Muscle of leg (tissue), 11 donors: ENCODE results near the gene S100A8. TPM values are rescaled to one million over a fixed set of nuclear protein-coding genes. Genes with fewer than 3 reads are reported as not detected.
"Not testable (repeated sequence)": the region's sequence is repeated elsewhere in the genome, so short reads cannot be mapped to it uniquely, and the experiment has no call there.

Experiments
- DNase-seq: peaks from one replicate; pipeline ENCODE4 v3.0.0; 2013
- H3K27ac ChIP-seq: one replicate; pipeline ENCODE4 v1.5.1; 2013; ENCODE audit warnings: mild to moderate bottlenecking, low read length, control low read depth
- H3K27me3 ChIP-seq: one replicate; pipeline ENCODE4 v1.6.1; 2013; ENCODE audit warnings: low read length; ENCODE audit not compliant: control insufficient read depth, insufficient read depth
- H3K36me3 ChIP-seq: one replicate; pipeline ENCODE4 v1.6.1; 2013; ENCODE audit warnings: low read length; ENCODE audit not compliant: control insufficient read depth, insufficient read depth
- H3K4me1 ChIP-seq: one replicate; pipeline ENCODE4 v1.6.1; 2013; ENCODE audit warnings: low read length; ENCODE audit not compliant: control insufficient read depth, insufficient read depth
- H3K4me3 ChIP-seq: one replicate; pipeline ENCODE4 v1.5.1; 2013; ENCODE audit warnings: low read length, control low read depth
- H3K9me3 ChIP-seq: replicated peaks from 2 replicates; pipeline ENCODE4 v1.6.1; 2013; ENCODE audit warnings: low read depth, low read length; ENCODE audit not compliant: control insufficient read depth
- WGBS: methylation state at CpG from one replicate; pipeline ENCODE4 v1.1.5; 2013; ENCODE audit warnings: missing lambda C conversion rate; ENCODE audit not compliant: insufficient coverage; 5-methylcytosine and 5-hydroxymethylcytosine counted together
- polyA plus RNA-seq, 8 donors: library from polyadenylated mRNA; unstranded; fragments of 120-200 nt; gene quantifications; one replicate each; pipeline versions ENCODE4 v1.2.1 to v1.2.3, GENCODE V29; 2013; ENCODE audit warnings: inconsistent platforms in 1 of 8, low replicate concordance in 1 of 8; ENCODE audit not compliant: insufficient read length in 8 of 8, insufficient read depth in 1 of 8
- total RNA-seq: library from RNA; stranded (reverse); fragments of 120-200 nt; gene quantifications from one replicate; pipeline ENCODE4 v1.2.4, GENCODE V29; 2013

S100A8 gene
- total and polyA plus RNA-seq, 9 donors: 6.6 to 31.9 (median 18.6) TPM

DNA sequence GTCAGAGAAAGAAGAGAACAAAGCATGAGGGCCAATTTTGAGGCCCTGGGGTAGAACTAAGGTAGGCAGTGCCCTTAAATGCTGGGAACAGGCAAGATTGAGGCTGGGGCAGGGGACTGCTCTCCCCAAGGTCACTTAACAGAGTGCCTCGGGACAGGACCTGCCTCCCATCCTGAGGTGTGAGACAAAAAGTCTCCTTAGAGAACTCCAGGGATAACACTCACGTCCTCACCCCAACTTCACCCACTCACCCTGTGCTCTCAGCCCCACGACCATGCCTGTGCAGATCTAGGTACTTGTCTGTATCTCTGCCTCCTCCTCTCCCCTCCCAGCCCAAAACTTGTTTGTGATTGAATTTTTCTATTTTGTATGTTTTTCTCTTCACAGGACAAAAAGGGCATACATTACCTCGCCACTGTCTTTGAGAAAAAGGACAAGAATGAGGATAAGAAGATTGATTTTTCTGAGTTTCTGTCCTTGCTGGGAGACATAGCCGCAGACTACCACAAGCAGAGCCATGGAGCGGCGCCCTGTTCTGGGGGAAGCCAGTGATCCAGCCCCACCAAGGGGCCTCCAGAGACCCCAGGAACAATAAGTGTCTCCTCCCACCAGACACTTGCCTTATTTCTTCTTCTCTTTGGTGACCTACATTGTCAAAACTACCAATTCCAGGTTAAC lies 28.0 kb upstream of the S100A8 start:
- not testable (repeated sequence) for H3K4me3 ChIP-seq, H3K4me1 ChIP-seq, H3K9me3 ChIP-seq, H3K36me3 ChIP-seq, H3K27ac ChIP-seq, DNase-seq, H3K27me3 ChIP-seq
- 66% methylated on average over 3 of the region's 7 CpGs for WGBS

DNA sequence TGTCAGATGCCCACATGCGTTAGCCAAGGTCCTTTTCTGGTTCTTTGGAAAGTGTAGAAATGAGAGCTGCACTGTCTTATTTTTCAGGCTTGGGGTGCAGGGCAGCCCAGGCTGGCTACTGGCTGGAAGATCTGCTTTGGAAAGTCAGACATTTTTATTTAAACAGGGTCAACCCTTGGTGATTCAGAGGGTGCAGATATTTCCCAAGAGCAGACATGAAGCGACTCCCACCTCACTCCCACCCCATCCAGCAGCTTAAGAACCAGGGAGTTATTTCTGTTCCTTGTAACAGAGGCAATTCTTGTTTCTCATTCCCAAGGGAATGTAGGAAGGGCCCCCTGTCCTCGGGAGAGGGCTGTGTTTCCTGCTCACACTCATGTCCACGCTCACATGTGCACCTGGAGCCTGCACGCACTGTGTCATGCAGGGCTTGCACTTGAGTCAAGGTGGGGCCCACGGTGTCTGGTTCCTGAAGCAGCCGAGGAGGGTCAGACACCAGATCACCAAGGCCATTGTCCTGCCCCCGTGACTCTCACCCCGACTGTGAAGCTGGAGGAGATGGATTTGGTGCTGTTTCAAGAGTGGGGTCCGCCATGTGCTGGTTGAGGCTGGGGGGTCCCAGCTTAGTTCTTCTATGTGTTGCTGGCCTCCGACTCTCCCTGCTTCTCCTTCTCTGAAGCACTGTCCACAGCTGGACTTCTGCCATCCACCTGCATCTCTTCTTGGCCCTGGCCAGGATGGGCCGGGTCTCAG lies 26.4 kb upstream of the S100A8 start:
- Histone ChIP-seq H3K9me3 (no peaks in the 10 kb centered on the region), H3K4me1 (no peaks in the 10 kb centered on the region), H3K4me3 (no peak overlapping the region), H3K36me3 (no peaks in the 10 kb centered on the region), H3K27me3 (no peaks in the 10 kb centered on the region), H3K27ac (no peak overlapping the region)
- 65% methylated on average over 5 of the region's 12 CpGs for WGBS
- no peak for DNase-seq

GRCh38 chr1:153415850-153416570 lies 25.1 kb upstream of the S100A8 start, which contains the start of gene S100A7A:
S100A7A (plus strand) TSS chr1:153416520; CDS start chr1:153418083, 1,563 bp downstream.
- Histone ChIP-seq H3K4me1 (no peaks in the 10 kb centered on the region), H3K27me3 (no peaks in the 10 kb centered on the region), H3K9me3 (no peaks in the 10 kb centered on the region), H3K4me3 (no peak within 1 kb of the TSS), H3K36me3 (no peaks in the 10 kb centered on the region), H3K27ac (no peak within 1 kb of the TSS)
- DNase-seq: no peak
- 65% methylated on average over 4 of the region's 6 CpGs for WGBS

DNA sequence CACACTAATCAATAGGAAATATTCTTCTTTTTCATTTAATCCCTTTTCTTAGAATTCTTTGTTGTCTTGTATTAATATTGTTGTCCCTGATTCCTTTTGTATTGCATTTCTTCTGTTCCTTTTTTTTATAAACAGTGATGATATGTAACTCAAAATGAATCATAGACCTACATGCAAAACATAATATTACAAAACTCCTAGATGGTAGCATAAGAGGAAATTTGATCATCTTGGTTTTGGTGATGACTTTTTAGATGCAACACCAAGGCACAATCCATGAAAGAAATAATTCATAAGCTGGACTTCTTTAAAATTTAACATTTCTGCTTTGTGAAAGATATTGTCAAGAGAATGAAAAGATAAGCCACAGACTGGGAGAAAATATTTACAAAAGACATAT lies 23.1 kb upstream of the S100A8 start:
- not testable (repeated sequence) for DNase-seq, H3K4me3 ChIP-seq, H3K4me1 ChIP-seq, H3K9me3 ChIP-seq, H3K27me3 ChIP-seq, H3K27ac ChIP-seq, H3K36me3 ChIP-seq

DNA sequence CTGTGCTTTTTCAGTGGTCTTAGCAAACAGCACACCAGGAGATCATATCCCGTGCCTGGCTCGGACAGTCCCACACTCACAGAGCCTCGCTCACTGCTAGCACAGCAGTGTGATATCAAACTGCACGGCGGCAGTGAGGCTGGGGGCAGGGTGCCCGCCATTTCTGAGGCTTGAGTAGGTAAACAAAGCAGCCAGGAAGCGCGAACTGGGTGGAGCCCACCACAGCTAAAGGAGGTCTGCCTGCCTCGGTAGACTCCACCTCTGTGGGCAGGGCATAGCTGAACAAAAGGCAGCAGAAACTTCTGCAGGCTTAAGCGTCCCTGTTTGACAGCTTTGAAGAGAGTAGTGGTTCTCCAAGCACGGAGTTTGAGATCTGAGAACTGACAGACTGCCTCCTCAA lies 16.4 kb upstream of the S100A8 start:
- 77% methylated on average over 10 of the region's 11 CpGs for WGBS
- not testable (repeated sequence) for H3K27ac ChIP-seq, H3K4me3 ChIP-seq, H3K4me1 ChIP-seq, H3K36me3 ChIP-seq, H3K9me3 ChIP-seq, H3K27me3 ChIP-seq, DNase-seq

DNA sequence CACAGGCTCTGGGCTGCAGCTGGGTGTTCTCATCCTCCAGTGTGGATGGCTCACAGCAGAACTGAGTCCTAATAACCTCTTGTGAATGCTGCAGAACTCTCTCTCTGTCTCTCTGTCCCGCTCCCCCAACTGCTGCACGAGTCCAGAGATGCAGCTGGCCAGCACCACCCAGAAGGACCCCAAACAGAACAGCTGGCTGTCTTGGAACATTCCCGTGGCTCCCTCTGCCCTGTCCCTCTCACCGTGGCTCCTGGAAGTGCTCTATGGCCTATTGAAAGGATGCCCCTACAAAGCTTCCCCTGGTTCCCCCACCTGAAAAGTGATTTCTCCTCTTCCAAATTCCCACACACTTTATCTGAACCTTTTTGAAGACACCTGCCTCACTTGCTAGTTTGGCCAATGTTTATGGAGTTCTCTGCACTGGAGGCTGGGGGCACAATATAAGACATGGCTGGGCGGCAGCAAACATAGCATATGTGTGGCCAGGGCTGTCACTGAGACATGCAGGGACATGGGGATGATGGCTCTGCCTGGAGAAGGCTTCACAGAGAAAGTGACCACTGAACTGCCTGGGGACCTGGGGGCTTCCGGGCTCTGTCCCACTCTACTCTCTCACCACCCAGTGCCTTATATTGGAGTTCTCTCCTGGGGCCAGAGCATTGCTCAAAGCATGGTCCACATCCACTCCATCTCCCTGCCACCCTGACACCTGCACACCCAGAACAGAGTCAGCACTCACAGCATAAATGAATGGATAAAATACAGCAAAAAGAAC lies 15.1 kb upstream of the S100A8 start:
- H3K36me3 ChIP-seq, H3K27me3 ChIP-seq, H3K9me3 ChIP-seq, H3K4me3 ChIP-seq, H3K4me1 ChIP-seq, H3K27ac ChIP-seq, DNase-seq: not testable (repeated sequence)
- 79% methylated on average over 3 of the region's 6 CpGs for WGBS

DNA sequence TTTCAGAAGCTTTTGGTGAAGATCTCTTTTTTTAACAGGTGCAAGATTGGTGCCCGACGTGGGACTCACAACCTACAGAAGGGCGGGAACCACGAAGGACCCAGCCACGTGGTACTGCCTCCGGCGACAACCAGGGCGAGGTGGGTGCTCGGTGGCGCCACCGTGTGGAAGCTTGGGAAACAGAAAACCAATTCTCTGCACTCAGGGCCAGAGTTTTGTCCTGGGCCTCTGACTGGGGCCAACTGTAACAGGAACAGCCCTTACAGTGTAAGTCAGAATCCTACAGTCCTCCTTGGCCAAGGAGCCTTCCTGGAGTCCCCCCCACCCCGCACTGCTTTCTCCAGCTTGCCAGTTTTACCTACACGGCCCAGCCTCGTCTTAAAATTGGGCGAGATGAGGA lies 13.9 kb upstream of the S100A8 start:
- no peaks in the 10 kb centered on the region for H3K36me3 ChIP-seq
- H3K9me3 ChIP-seq: no peaks in the 10 kb centered on the region
- H3K27ac ChIP-seq: no peak overlapping the region
- H3K4me1 ChIP-seq: no peaks in the 10 kb centered on the region
- 24% methylated on average over 11 of the region's 15 CpGs for WGBS
- peaks cover 2% of the 10 kb centered on the region for H3K27me3 ChIP-seq
- no peak for DNase-seq
- H3K4me3 ChIP-seq: no peak overlapping the region

DNA sequence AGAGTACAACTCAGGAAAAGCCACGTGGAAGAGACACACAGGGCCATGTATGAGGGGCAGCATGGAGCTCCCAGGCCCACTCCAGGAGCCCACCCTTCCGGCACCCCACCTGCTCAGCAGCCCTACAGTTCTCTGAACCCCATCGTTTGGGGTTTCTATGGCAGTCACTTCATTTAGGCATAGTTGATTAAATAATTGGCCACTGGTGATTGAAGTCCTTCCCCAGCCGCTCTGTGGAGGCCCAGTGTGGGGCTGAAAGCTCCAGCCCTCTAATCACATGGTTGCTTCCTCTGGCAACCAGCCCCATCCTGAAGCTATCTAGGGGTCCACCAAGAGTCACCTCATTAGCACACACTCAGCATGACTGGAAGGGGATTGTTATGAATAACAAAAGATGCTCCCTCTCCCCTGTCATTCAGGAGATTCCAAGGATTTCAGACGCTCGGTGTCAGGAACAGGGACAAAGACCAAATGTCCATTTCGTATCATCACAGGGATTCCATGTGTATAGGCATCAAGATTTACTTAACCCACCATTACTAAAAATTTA lies 13.3 kb upstream of the S100A8 start:
- H3K27ac ChIP-seq: no peak overlapping the region

GRCh38 chr1:153403421-153404085 lies 12.7 kb upstream of the S100A8 start:
- Histone ChIP-seq H3K27ac (no peak overlapping the region), H3K4me3 (no peak overlapping the region), H3K27me3 (peaks cover 2% of the 10 kb centered on the region), H3K9me3 (no peaks in the 10 kb centered on the region), H3K36me3 (no peaks in the 10 kb centered on the region), H3K4me1 (no peaks in the 10 kb centered on the region)
- 73% methylated on average over 7 of the region's 11 CpGs for WGBS
- DNase-seq: no peak

More for the DNA sequence above, 13.3 kb upstream of the S100A8 start:
- no peak for DNase-seq
- Histone ChIP-seq H3K9me3 (no peaks in the 10 kb centered on the region), H3K4me3 (no peak overlapping the region), H3K36me3 (no peaks in the 10 kb centered on the region), H3K27me3 (peaks cover 2% of the 10 kb centered on the region), H3K4me1 (no peaks in the 10 kb centered on the region)
- WGBS: 70% methylated on average over 4 of the region's 7 CpGs
